Heart left ventricle (tissue), 16 donors: ENCODE measurements around the gene BPTF. TPM values are rescaled to one million over a fixed set of nuclear protein-coding genes. Genes with fewer than 3 reads are reported as not detected.
"Not testable (repeated sequence)": the region's sequence is repeated elsewhere in the genome, so short reads cannot be mapped to it uniquely, and the experiment has no call there.

Experiments used
- ATAC-seq, 4 donors: fragments of 200-7000 bp; cut with Tn5 transposase; one replicate each; pipeline ENCODE4 v1.9.1; 2020 to 2022; ENCODE audit warnings: moderate library complexity in 4 of 4, mild to moderate bottlenecking in 3 of 4, moderate number of reproducible peaks in 1 of 4
- DNase-seq, 5 donors: peaks; one replicate each; pipeline ENCODE4 v3.0.0-alpha.2; 2020
- H3K27ac ChIP-seq, 12 donors: fragments of 200-600 bp; sonication (generic) in 4 of 12; one replicate each; pipeline versions ENCODE4 v1.5.0 to v1.8.0; 2016 to 2022; ENCODE audit warnings: mild to moderate bottlenecking in 2 of 12
- H3K27me3 ChIP-seq, 9 donors: fragments of 200-600 bp; sonication (generic) in 2 of 9; one replicate each; pipeline versions ENCODE4 v1.5.1 to v1.8.0; 2016 to 2022; ENCODE audit warnings: mild to moderate bottlenecking in 3 of 9
- H3K36me3 ChIP-seq, 9 donors: fragments of 200-600 bp; sonication (generic) in 2 of 9; one replicate each; pipeline versions ENCODE4 v1.5.0 to v1.8.0; 2018 to 2022; ENCODE audit warnings: mild to moderate bottlenecking in 2 of 9
- H3K4me1 ChIP-seq, 12 donors: fragments of 200-600 bp; sonication (generic) in 4 of 12; one replicate each; pipeline versions ENCODE4 v1.5.0 to v1.8.0; 2016 to 2022; ENCODE audit warnings: mild to moderate bottlenecking in 3 of 12
- H3K4me3 ChIP-seq, 12 donors: fragments of 200-600 bp; sonication (generic) in 4 of 12; one replicate each; pipeline versions ENCODE4 v1.5.0 to v1.8.0; 2017 to 2022; ENCODE audit warnings: mild to moderate bottlenecking in 9 of 12, moderate library complexity in 4 of 12
- H3K9me3 ChIP-seq, 12 donors: fragments of 200-600 bp; sonication (generic) in 4 of 12; one replicate each; pipeline versions ENCODE4 v1.5.0 to v1.8.0; 2016 to 2022; ENCODE audit warnings: mild to moderate bottlenecking in 1 of 12
- POLR2A ChIP-seq, 2 donors: fragments of 450-650 bp; IDR thresholded peaks; one replicate each; pipeline ENCODE4 v1.6.1; 2017; ENCODE audit warnings: antibody characterized with exemption in 2 of 2, mild to moderate bottlenecking in 2 of 2, moderate library complexity in 2 of 2
- WGBS, 4 donors: extraction: QIAGEN DNeasy Blood & Tissue Kit in 2 of 4; methylation state at CpG; one replicate each; pipeline versions ENCODE4 v1.1.5 to v1.1.7; 2013 to 2018; 5-methylcytosine and 5-hydroxymethylcytosine counted together
- intact Hi-C, 10 donors: fragments of 100-400 bp; cut with DNase I; formaldehyde crosslinking; loops; one replicate each; pipeline versions ENCODE4 v1.11.1 to v1.14.2; 2022
- polyA plus RNA-seq, 2 donors: library from polyadenylated mRNA; stranded (reverse); fragments of 200-250 nt; gene quantifications; one replicate each; pipeline ENCODE4 v1.2.3, GENCODE V29; 2013
- total RNA-seq, 9 donors: library from RNA; depleted of rRNA in 2 of 9; stranded (reverse); fragments of >200 nt in 2 of 9; fragmentation: NEBNext Ultra II Directional in 3 of 9; extraction: Animal tissue kit (Norgen Biotek cat#: 25700) in 3 of 9; gene quantifications; one replicate each; pipeline versions ENCODE4 v1.1.0 to v1.2.4, GENCODE V29; 2016 to 2023
- TF ChIP-seq, protein P1 (sequence below), 12 donors: fragments of 200-600 bp; sonication (generic) in 4 of 12; IDR thresholded peaks; one replicate each; pipeline versions ENCODE4 v1.5.0 to v1.8.0; 2018 to 2022; ENCODE audit warnings: antibody characterized with exemption in 12 of 12, mild to moderate bottlenecking in 5 of 12
- donor health status: ischemic (EF 13 %, LVEDD 7.1; RV severe dilation, severe dysfunction).
- donor health status: healthy with polysubstance abuse.
- donor health status: DM: no; HTN: yes; CAD: no.
- donor health status: DM: no; HTN: no; CAD: no.
- donor health status: ischemic (EF 25% LVEDD 6.9; RV normal size, moderate dysfunction).
- donor health status: ischemic (EF 25% LVEDD 5.7; RV mildly dilated, moderate dysfunction).
- donor health status: healthy.
- donor health status: DM: yes; HTN: yes; CAD: no.
- donor health status: ischemic (EF 35%, LVEDD 5.7; RV mildly dilated, moderate dysfunction).
- donor health status: nonischemic (EF 11% LVEDD 7.7; RV severe dilation, severe dysfunction).
- donor health status: DM: yes; HTN: yes; CAD: no.
- donor health status: PGD.
- donor health status: ischemic (EF 29% LVEDD 5.4; RV normal size, mild dysfunction).
- donor health status: nonischemic (EF 23%, LVEDD 6.1; RV moderate dilation, normal function).

BPTF gene
- total and polyA plus RNA-seq, 11 donors = 16.7 to 96.9 (median 65.5) TPM

- no peaks in the 10 kb centered on the region for H3K9me3 ChIP-seq
- no peaks in the 10 kb centered on the region for H3K27me3 ChIP-seq
- TF ChIP-seq POLR2A (IDR thresholded peaks at IDR 0.05) = no peak
- TF ChIP-seq, protein P1, sequence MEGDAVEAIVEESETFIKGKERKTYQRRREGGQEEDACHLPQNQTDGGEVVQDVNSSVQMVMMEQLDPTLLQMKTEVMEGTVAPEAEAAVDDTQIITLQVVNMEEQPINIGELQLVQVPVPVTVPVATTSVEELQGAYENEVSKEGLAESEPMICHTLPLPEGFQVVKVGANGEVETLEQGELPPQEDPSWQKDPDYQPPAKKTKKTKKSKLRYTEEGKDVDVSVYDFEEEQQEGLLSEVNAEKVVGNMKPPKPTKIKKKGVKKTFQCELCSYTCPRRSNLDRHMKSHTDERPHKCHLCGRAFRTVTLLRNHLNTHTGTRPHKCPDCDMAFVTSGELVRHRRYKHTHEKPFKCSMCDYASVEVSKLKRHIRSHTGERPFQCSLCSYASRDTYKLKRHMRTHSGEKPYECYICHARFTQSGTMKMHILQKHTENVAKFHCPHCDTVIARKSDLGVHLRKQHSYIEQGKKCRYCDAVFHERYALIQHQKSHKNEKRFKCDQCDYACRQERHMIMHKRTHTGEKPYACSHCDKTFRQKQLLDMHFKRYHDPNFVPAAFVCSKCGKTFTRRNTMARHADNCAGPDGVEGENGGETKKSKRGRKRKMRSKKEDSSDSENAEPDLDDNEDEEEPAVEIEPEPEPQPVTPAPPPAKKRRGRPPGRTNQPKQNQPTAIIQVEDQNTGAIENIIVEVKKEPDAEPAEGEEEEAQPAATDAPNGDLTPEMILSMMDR (IDR thresholded peaks at IDR 0.05) = no peak
- no peak overlapping the region for H3K4me3 ChIP-seq
- ATAC-seq (no peak), DNase-seq (no peak)
- H3K4me1 ChIP-seq = peaks cover 0 to 5% (median 0%) of the 10 kb centered on the region in 12 donors
- H3K36me3 ChIP-seq = no peaks in the 10 kb centered on the region
- 94 to 98% (median 96%) methylated on average over 11 of the region's 11 CpGs for WGBS, 4 donors
- intact Hi-C loops = loop anchor here in 1 of 10 donors (2.0 kb wide), 1 partner anchor 23 kb away; the partner anchor contains the start of gene BPTF
- H3K27ac ChIP-seq = no peak overlapping the region
Measured at GRCh38 chr17:67801626-67802175, 23.6 kb upstream of the BPTF start.

GRCh38 chr17:67810464-67810863 is 14.8 kb upstream of the BPTF start:
- TF ChIP-seq, protein P1 (IDR thresholded peaks at IDR 0.05) = no peak
- no peak for TF ChIP-seq POLR2A (IDR thresholded peaks at IDR 0.05)
- WGBS, 4 donors = 70 to 89% (median 80%) methylated on average over 1 of the region's 1 CpG
- ATAC-seq (no peak), DNase-seq (no peak)
- H3K27me3 ChIP-seq = no peaks in the 10 kb centered on the region
- no peaks in the 10 kb centered on the region for H3K4me1 ChIP-seq
- H3K9me3 ChIP-seq = no peaks in the 10 kb centered on the region
- H3K36me3 ChIP-seq = no peaks in the 10 kb centered on the region
- no peak overlapping the region for H3K27ac ChIP-seq
- intact Hi-C loops = loop anchor here in 1 of 10 donors (10.0 kb wide), 1 partner anchor 64 kb away; no protein-coding TSS in a partner anchor
- H3K4me3 ChIP-seq = no peak overlapping the region

DNA sequence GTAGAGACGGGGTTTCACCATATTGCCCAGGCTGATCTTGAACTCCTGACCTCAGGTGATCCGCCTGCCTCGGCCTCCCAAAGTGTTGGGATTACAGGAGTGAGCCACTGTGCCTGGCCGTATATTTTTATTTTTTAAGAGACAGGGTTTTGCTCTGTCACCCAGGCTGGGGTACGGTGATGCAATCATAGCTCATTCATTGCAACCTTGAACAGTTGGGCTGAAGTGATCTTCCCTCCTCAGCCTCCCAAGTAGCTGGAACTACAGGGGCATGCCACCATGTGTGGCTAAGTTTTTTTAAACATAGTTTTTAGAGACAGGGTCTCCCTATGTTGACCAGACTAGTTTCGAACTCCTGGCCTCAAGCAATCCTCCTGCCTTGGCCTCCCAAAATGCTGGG is 12.9 kb upstream of the BPTF start:
- not testable (repeated sequence) for H3K9me3 ChIP-seq, H3K27ac ChIP-seq, H3K4me1 ChIP-seq, H3K27me3 ChIP-seq, H3K36me3 ChIP-seq, ATAC-seq, H3K4me3 ChIP-seq, DNase-seq
- intact Hi-C loops = loop anchor here in 1 of 10 donors (10.0 kb wide), 1 partner anchor 62 kb away; no protein-coding TSS in a partner anchor
- WGBS, 4 donors = 90 to 96% (median 95%) methylated on average over 6 of the region's 6 CpGs

DNA sequence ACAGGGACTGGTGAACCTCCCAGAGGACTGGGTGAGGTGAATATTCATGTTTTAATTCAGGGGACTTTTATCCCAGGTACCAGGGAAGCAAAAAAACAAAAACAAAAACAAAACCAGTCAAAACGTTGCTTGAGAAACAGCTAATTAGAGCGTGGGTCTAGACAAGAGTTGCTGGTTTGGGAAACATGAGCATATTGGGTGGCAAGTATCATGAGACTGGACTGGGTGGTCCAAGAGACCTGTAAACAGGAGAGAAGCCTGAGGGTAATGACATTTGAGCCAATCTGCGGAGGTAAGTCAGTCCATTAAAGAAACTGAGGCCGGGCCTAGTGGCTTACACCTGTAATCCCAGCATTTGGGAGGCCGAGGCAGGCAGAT is 11.5 kb upstream of the BPTF start:
- no peak for ATAC-seq
- H3K27me3 ChIP-seq = peaks cover 0 to 3% (median 0%) of the 10 kb centered on the region in 9 donors
- H3K36me3 ChIP-seq = no peaks in the 10 kb centered on the region
- H3K9me3 ChIP-seq = no peaks in the 10 kb centered on the region
- intact Hi-C loops = loop anchor here in 1 of 10 donors (10.0 kb wide), 1 partner anchor 61 kb away; no protein-coding TSS in a partner anchor
- H3K4me3 ChIP-seq = no peak overlapping the region
- no peak for DNase-seq
- WGBS, 4 donors = 78 to 93% (median 89%) methylated on average over 5 of the region's 5 CpGs
- no peaks in the 10 kb centered on the region for H3K4me1 ChIP-seq
- TF ChIP-seq, protein P1 (IDR thresholded peaks at IDR 0.05) = no peak
- no peak for TF ChIP-seq POLR2A (IDR thresholded peaks at IDR 0.05)
- no peak overlapping the region for H3K27ac ChIP-seq
